ENCODE measurements around the gene GHRL.
"Not testable (repeated sequence)": the region's sequence is repeated elsewhere in the genome, so short reads cannot be mapped to it uniquely, and the experiment has no call there.

Gene GHRL

DNA sequence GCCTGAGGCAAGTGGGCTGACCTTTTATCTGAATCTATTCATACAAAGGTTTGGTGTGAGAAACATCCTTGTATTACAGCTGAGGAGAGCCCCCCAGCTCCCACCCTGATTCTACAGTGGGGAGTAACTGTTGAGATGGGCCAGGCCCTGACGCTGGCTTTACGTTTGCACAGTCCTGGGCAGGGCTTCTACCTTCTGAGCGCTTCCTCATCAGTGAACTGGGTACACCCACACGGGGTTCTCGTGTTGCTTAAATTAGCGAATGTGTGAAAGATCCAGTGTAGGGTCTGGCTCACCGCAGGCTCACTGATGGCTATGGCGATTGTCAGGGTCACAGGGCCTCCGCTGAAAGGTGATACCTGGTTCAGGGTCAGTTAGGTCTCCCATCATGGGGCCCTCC lies 7.3 kb upstream of the GHRL start:
- no peaks in the 10 kb centered on the region for H4K20me1 ChIP-seq (ENCODE audit: insufficient read depth, low read length)
- H3K9ac ChIP-seq (ENCODE audit: low read length), result no peak overlapping the region
- H3K4me2 ChIP-seq (ENCODE audit: low read length), result no peak overlapping the region
- TF ChIP-seq, protein P1, sequence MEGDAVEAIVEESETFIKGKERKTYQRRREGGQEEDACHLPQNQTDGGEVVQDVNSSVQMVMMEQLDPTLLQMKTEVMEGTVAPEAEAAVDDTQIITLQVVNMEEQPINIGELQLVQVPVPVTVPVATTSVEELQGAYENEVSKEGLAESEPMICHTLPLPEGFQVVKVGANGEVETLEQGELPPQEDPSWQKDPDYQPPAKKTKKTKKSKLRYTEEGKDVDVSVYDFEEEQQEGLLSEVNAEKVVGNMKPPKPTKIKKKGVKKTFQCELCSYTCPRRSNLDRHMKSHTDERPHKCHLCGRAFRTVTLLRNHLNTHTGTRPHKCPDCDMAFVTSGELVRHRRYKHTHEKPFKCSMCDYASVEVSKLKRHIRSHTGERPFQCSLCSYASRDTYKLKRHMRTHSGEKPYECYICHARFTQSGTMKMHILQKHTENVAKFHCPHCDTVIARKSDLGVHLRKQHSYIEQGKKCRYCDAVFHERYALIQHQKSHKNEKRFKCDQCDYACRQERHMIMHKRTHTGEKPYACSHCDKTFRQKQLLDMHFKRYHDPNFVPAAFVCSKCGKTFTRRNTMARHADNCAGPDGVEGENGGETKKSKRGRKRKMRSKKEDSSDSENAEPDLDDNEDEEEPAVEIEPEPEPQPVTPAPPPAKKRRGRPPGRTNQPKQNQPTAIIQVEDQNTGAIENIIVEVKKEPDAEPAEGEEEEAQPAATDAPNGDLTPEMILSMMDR (IDR thresholded peaks at IDR 0.05; ENCODE audit: low read depth, low read length), result no peak
- TF ChIP-seq EZH2phosphoT487 (IDR thresholded peaks at IDR 0.05; ENCODE audit: low read depth), result no peak
- H2AFZ ChIP-seq (ENCODE audit: low read depth, low read length), result no peak overlapping the region
- H3K27me3 ChIP-seq (ENCODE audit: low read depth, low read length), result no peaks in the 10 kb centered on the region
- H3K9me3 ChIP-seq (ENCODE audit: insufficient read depth, low read length), result no peaks in the 10 kb centered on the region
- H3K79me2 ChIP-seq (ENCODE audit: low read length), result no peaks in the 10 kb centered on the region
- no peak overlapping the region for H3K4me3 ChIP-seq (ENCODE audit: low read length)
- no peaks in the 10 kb centered on the region for H3K4me1 ChIP-seq (ENCODE audit: low read length)
- no peak overlapping the region for H3K27ac ChIP-seq (ENCODE audit: low read length)
- peaks cover 61% of the 10 kb centered on the region for H3K36me3 ChIP-seq (replicated peaks; ENCODE audit: low read depth, low read length)

DNA sequence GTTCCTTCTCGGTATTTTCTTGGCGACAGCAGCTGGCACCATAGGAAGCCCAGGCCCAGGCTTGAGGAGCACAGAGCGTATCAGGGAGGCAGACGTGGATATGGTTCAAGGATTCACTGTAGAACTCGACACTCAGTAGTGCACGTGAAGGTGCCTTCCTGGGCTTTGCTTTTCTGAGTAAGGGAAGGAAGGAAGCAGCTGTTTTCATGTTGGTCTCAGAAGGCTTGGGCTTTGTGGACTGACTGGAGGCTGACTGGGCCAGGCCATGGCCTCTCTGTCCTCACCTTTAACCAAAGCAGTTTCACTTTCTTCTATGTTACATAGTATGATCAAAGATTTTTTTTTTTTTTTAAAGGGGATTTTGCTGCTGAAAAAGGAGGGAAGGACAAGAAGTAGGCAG lies 6.9 kb upstream of the GHRL start:
- Histone ChIP-seq H3K79me2 (ENCODE audit: low read length) (no peaks in the 10 kb centered on the region), H2AFZ (ENCODE audit: low read depth, low read length) (no peak overlapping the region), H4K20me1 (ENCODE audit: insufficient read depth, low read length) (no peaks in the 10 kb centered on the region), H3K4me1 (ENCODE audit: low read length) (no peaks in the 10 kb centered on the region), H3K9ac (ENCODE audit: low read length) (no peak overlapping the region), H3K9me3 (ENCODE audit: insufficient read depth, low read length) (no peaks in the 10 kb centered on the region), H3K4me2 (ENCODE audit: low read length) (no peak overlapping the region), H3K27ac (ENCODE audit: low read length) (no peak overlapping the region), H3K27me3 (ENCODE audit: low read depth, low read length) (no peaks in the 10 kb centered on the region), H3K36me3 (replicated peaks; ENCODE audit: low read depth, low read length) (peaks cover 57% of the 10 kb centered on the region), H3K4me3 (ENCODE audit: low read length) (no peak overlapping the region)
- TF ChIP-seq EZH2phosphoT487 (IDR thresholded peaks at IDR 0.05; ENCODE audit: low read depth), result no peak
- TF ChIP-seq, protein P1 (IDR thresholded peaks at IDR 0.05; ENCODE audit: low read depth, low read length), result no peak

DNA sequence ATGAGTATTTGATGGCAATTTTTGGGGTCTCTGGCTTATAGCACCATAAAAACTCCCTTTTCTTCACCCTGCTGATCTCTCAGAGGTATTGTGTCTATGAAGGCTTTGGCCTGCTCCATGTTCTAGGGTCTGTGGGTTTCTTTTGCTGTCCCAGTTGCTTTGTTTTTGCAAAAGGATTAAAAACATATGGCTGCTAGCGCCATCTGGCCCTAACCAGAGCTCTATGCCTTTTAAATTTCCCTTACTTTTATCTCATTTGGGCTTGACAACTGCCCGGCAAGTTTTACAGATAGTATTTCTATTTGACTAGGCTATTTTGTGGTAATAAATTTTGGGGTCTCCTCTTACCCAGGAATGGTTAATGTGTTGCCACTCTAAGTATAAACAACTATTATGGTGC lies 6.4 kb upstream of the GHRL start:
- Histone ChIP-seq H3K4me2 (ENCODE audit: low read length) (no peak overlapping the region), H3K36me3 (replicated peaks; ENCODE audit: low read depth, low read length) (peaks cover 56% of the 10 kb centered on the region), H4K20me1 (ENCODE audit: insufficient read depth, low read length) (no peaks in the 10 kb centered on the region), H2AFZ (ENCODE audit: low read depth, low read length) (no peak overlapping the region), H3K4me1 (ENCODE audit: low read length) (no peaks in the 10 kb centered on the region), H3K27me3 (ENCODE audit: low read depth, low read length) (no peaks in the 10 kb centered on the region), H3K9ac (ENCODE audit: low read length) (no peak overlapping the region), H3K9me3 (ENCODE audit: insufficient read depth, low read length) (no peaks in the 10 kb centered on the region), H3K79me2 (ENCODE audit: low read length) (no peaks in the 10 kb centered on the region), H3K27ac (ENCODE audit: low read length) (no peak overlapping the region), H3K4me3 (ENCODE audit: low read length) (no peak overlapping the region)
- TF ChIP-seq, protein P1 (IDR thresholded peaks at IDR 0.05; ENCODE audit: low read depth, low read length), result no peak
- TF ChIP-seq EZH2phosphoT487 (IDR thresholded peaks at IDR 0.05; ENCODE audit: low read depth), result no peak

DNA sequence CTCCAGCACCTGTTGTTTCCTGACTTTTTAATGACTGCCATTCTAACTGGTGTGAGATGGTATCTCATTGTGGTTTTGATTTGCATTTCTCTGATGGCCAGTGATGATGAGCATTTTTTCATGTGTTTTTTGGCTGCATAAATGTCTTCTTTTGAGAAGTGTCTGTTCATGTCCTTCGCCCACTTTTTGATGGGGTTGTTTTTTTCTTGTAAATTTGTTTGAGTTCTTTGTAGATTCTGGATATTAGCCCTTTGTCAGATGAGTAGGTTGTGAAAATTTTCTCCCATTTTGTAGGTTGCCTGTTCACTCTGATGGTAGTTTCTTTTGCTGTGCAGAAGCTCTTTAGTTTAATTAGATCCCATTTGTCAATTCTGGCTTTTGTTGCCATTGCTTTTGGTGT lies 5.3 kb upstream of the GHRL start:
- H3K36me3 ChIP-seq (replicated peaks; ENCODE audit: low read depth, low read length), result peaks cover 52% of the 10 kb centered on the region
- H3K27me3 ChIP-seq (ENCODE audit: low read depth, low read length); H3K79me2 ChIP-seq (ENCODE audit: low read length); H3K9ac ChIP-seq (ENCODE audit: low read length); H3K4me3 ChIP-seq (ENCODE audit: low read length); H3K4me2 ChIP-seq (ENCODE audit: low read length); H2AFZ ChIP-seq (ENCODE audit: low read depth, low read length); H3K9me3 ChIP-seq (ENCODE audit: insufficient read depth, low read length); H3K27ac ChIP-seq (ENCODE audit: low read length); H3K4me1 ChIP-seq (ENCODE audit: low read length); H4K20me1 ChIP-seq (ENCODE audit: insufficient read depth, low read length): not testable (repeated sequence)

DNA sequence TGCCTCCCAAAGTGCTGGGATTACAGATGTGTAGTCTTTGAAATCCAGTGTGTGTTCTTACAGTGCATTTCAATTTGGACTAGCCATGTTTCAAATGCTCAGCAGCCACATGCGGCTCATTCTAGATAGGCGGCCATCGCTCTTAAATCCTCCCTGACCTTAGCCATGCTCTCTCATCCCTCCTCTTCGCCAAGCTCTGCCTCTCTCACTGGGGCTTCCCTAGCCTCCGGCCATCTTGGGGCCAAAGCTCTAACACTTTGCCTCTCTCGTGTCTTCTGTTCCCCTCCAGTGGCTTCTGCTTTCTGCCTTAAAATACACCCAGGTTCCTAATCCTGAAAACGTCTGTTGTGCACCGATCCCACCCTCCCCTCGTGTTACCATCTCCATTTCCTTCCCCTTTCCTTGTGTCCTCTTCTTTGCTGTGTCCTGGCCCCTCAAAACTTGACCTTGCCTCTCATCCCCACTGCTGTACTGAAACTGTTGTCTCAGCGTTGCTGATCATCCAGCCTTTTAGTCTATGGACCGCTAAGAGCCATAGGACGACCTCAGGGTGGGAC lies 1.4 kb upstream of the GHRL start:
- Histone ChIP-seq H3K9ac (ENCODE audit: low read length) (no peak overlapping the region), H3K4me2 (ENCODE audit: low read length) (no peak overlapping the region), H3K36me3 (replicated peaks; ENCODE audit: low read depth, low read length) (peaks cover 17% of the 10 kb centered on the region), H3K4me1 (ENCODE audit: low read length) (peaks cover 15% of the 10 kb centered on the region), H3K27me3 (ENCODE audit: low read depth, low read length) (no peaks in the 10 kb centered on the region), H3K79me2 (ENCODE audit: low read length) (no peaks in the 10 kb centered on the region), H3K27ac (ENCODE audit: low read length) (no peak overlapping the region), H3K4me3 (ENCODE audit: low read length) (no peak overlapping the region), H3K9me3 (ENCODE audit: insufficient read depth, low read length) (no peaks in the 10 kb centered on the region), H2AFZ (ENCODE audit: low read depth, low read length) (no peak overlapping the region), H4K20me1 (ENCODE audit: insufficient read depth, low read length) (no peaks in the 10 kb centered on the region)
- no peak for TF ChIP-seq EZH2phosphoT487 (IDR thresholded peaks at IDR 0.05; ENCODE audit: low read depth)
- TF ChIP-seq, protein P1 (IDR thresholded peaks at IDR 0.05; ENCODE audit: low read depth, low read length), result no peak
